Measurements from ENCODE around the gene DRD4.

The DRD4 gene

DNA sequence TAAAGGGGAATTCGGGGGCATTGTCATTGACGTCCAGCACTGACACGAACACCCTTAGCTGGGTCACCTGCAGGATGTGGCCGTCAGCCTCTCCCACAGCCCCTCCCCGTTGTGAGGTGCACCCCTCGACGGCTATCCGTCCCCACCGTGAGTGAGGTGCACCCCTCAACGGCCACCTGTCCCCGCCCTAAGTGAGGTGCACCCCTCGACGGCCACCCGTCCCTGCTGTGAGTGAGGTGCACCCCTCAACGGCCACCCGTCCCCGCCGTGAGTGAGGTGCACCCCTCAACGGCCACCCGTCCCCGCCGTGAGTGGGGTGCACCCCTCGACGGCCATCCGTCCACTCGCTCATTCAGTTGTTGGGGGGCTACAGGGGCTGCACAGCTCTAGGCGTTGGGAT is 15.2 kb upstream of the DRD4 start:
- no peak for DNase-seq (ENCODE audit: low read depth)

DNA sequence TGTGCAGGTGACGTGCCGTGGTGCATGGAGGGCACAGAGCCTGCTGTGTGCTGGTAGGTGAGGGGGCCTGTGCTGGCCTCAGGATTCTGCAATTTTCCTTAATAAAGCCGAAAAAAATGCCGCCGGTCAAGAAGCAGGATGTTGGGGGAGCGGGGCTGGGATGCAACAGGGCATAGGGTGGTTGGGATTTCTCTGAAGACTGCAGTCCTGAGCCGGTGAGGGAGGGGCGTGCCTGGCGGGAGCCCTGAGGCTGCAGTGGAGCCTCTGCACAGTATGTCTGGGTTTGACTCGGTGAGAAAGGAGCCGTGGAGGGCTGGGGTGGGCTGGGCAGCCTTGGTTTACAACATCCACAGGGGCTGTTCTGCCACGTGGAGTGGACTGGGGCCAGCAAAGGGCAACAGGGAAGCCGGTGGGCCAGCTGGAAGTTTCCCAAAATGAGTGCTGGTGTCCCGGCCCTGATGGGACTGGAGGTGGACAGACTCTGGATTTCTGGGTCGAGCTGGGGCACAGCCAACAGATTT is 13.7 kb upstream of the DRD4 start:
- no peak for DNase-seq (ENCODE audit: low read depth)

DNA sequence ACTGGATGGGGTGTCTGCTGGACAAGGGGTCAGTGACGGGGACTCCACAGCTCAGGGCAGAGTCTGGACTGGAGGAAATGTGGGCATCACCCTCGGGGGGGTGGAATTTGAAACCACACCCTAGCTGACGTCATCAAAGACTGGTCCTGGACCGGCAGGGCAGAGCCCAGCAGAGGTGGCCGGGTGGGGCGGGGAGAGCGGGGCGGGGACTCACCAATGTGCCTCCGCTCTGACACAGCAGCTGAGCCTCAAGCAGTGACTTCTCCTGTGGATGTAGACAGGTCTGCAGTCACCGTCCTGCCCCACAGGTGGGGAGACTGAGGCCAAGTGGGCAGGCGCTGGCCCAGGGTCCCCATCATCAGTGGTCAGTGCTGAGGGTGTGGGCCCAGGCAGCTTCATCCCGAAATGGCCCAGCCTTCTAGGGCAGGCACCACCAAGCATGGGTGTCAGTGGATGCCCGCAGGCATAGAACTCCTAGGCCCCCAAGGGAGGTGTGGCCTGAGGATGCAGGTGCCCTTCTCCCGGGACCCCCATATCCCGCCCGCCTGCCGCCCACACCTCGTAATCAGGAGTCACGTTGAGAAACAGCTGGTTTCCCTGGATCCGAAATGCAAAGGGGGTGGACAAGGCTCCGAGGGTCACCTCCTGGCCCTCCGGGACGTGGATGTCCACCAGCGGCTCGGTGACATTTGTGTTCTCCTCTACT is 12.9 kb upstream of the DRD4 start:
- no peak for DNase-seq (ENCODE audit: low read depth)

DNA sequence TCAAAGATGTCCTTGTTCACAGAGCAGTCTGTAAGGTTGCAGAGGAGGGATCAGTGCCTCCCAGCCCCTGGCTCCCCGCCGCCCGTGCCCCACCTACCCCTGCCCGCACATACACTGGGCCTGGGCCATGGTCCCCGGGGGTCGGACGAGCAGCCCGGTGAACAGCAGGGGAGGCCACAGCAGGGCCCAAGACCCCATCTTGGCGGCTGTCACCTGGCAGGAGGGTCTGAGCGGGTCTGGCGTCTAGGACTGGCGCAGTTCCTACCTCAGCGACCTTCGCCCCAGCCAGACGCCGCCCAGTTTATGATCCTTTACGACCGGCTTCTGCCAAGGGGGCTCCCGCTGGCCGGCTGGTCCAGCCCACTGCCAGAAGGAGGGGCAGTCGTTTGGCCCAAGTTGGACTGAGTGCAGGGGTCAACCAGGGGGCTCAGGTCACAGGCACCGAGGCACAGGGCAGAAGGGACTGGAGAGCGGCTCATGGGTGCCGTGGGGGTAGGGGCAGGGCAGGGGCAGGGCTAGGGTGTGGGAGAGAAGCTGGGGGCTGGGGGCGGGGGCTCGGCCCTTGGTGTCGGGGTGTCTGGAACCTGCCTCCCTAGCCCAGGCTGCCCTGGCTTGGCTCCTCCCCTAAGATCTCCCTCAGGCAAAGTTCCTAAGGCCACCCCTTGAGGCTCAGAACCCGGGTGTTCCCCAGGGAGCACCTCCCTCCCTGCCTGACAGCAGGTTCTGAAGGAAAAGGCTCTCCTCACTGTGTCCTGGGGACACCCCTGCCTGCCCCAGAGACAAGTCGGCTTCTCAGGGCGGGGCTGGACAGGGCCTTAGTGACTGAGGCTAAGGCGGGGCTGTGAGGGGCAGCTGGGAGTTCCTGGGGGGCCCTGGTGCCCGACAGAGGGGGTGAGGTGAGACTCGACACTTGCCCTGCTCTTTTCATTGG is 12.1 kb upstream of the DRD4 start, which contains the start of gene CDHR5:
Gene CDHR5, minus strand, starts transcription at position 251 of the 931 bp plus-strand sequence. Its CDS starts 53 bp downstream, at position 198.
- DNase-seq (ENCODE audit: low read depth) = no peak

DNA sequence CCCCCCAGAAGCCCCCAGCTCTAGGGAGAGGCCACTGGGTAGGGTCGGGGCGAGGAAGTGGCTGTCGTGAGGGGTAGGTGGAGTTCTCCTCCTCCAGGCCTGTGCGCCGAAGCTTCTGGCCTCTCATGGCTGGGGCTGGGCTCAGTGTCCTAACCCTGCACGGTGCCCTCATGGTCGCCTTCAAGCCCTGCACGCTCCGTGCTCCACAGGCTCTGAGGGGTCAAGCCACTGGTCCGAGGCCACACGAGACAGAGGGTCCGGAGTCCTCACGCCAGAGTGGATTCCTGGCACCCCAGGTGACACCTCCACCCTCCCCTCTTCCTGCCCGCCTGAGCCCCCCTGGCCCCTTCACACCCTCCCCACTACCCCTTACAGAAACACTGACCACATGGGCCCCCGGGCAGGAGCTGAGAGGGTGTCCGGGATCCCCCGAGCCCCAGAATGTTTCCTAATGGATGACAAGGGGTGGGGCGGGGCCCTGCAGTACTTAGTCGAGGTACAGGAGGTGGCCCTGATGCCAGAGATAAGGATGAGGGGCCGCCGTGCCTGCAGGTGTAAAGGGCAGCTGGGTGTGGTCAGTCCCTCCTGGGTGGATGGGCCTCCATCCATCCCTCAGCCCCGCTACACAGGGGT is 11.3 kb upstream of the DRD4 start:
- DNase-seq (ENCODE audit: low read depth) = no peak

DNA sequence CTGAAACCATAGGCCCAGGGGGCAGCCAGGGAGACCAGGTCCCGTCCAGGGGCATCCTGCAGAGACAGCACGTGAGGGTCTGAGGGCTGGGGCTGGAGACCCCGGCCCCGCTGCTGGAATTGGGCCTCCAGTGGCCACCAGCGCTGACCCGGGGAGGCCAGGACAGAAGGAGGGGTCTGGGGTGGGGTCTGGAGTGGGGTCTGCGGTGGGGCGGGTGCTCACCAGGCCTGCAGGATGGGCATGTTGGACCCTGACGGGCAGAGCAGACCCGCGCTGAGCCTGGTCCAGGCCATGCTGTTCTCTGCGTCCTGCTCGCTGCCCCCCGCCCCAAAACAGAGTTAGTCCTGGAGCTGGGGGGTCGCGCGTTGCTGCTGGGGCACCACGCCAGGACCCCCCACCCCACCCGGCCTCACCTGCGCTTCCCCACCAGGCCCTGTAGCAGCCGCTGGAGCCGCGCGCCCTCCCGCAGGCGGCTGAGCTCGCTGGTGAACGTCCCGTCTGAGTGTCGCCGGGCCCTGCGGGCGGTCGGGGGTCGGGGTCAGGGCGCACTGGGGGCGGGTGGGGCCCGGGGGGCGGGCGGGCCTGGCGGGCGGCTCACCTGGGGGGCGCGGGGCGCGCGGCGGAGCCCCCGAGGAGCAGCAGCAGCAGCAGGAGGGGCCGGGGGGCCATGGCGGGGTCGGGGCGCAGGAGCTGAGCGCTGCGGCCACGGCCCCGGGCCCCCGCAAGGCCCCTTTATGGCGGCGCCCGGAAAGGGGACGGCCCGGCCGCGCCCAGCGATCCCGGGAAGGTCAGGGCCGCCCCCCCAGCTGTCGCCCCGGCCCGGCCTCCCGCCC is 10.4 kb upstream of the DRD4 start, which contains the start of gene SCT:
Gene SCT, minus strand, starts transcription at position 707 of the 833 bp plus-strand sequence. Its CDS starts 38 bp downstream, at position 669.
- no peak for DNase-seq (ENCODE audit: low read depth)

DNA sequence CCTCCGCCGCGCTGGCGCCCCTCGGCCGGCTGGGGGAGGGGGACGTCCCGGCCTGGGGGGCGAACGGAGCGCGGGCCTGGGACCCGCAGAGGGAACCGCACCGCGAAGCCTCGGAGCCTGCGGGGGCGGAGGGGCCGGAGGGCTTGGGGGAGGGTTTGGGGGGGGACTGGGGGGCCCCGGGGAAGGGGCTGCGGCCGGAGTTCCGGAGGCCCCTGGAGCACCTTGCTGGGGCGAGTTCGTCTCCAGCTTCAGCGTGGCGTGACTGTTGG is 9.8 kb upstream of the DRD4 start:
- no peak for DNase-seq (ENCODE audit: low read depth)

DNA sequence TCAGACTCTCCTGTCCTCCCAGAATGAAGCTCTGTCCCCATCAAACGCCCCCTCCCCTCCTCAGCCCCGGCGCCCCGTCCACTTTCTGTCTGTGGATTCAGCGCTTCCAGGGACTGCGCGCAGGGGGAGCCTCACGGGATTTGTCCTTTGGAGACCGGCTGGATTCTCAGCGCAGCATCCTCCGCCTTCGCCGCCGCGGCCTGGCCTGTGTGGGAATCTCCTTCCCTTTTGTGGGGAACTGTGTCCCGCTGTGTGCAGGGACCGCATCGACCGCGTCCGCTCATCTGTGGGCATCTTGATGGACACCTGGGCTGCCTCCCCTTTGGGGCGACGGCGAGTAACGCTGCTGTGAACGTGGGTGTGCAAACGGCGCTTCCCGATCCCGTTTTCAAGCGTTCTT is 9.0 kb upstream of the DRD4 start:
- DNase-seq (ENCODE audit: low read depth) = no peak

DNA sequence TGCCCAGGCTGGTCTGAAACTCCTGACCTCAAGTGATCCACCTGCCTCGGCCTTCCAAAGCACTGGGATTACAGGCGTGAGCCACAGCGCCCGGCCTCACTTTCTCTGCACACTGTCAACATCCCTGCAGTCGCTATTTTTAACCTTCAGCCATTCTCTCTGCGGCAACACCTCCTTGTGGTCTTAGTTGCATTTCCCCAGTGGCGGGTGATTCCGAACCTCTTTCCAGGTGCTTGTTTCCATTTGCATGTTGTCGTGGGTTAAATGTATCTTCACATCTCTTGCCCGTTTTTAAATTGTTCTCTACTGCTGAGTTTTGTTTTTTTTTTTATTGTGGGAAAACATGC is 7.9 kb upstream of the DRD4 start:
- no peak for DNase-seq (ENCODE audit: low read depth)

DNA sequence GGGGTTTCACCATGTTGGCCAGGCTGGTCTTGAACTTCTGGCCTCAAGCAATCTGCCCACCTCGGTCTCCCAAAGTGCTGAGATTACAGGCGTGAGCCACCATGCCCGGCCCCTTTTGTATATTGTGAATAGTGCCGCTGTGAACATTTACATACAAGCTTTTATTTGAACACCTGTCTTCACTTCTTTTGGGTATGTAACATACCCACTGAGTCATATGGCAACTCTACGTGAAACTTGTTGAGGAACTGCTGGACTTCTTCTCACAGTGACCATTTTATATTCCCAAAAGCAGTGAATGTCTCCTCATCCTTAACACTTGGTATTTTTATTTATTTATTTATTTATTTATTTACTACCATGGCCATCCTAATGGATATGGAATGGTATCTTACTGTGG is 6.2 kb upstream of the DRD4 start:
- no peak for DNase-seq (ENCODE audit: low read depth)

DNA sequence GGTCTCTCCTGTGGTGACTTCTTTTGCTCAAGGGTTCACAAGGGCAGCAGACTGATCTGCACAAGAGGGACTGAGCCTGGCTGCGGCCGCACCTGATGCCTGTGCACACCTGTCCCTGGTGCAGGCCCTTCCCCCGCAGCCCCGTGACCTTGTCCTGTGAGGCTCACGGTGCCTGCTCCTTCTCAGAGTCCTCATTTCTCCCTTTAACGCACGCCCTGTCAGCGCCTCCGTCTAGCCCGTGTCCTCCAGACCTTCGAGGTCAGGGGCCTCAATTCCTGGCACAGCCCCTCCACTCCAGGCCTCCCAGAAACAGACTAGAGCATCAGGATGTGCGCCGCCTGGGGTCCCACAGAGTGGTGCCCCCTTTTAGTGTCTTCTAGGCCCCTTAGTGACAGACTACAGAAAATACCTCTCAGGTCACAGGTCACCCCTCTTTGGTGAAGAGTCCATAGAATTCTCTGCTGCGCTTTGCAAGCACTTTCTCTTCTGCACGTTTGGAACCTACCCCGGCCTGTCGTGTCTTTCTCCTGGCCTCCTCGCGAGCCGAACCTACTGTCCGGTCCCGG is 1.0 kb upstream of the DRD4 start:
- DNase-seq (ENCODE audit: low read depth) = no peak

DNA sequence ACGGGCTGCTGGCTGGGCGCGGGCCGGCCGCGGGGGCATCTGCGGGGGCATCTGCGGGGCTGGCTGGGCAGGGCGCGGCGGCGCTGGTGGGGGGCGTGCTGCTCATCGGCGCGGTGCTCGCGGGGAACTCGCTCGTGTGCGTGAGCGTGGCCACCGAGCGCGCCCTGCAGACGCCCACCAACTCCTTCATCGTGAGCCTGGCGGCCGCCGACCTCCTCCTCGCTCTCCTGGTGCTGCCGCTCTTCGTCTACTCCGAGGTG is 194 bp downstream of the DRD4 start:
- no peak for DNase-seq (ENCODE audit: low read depth)

DNA sequence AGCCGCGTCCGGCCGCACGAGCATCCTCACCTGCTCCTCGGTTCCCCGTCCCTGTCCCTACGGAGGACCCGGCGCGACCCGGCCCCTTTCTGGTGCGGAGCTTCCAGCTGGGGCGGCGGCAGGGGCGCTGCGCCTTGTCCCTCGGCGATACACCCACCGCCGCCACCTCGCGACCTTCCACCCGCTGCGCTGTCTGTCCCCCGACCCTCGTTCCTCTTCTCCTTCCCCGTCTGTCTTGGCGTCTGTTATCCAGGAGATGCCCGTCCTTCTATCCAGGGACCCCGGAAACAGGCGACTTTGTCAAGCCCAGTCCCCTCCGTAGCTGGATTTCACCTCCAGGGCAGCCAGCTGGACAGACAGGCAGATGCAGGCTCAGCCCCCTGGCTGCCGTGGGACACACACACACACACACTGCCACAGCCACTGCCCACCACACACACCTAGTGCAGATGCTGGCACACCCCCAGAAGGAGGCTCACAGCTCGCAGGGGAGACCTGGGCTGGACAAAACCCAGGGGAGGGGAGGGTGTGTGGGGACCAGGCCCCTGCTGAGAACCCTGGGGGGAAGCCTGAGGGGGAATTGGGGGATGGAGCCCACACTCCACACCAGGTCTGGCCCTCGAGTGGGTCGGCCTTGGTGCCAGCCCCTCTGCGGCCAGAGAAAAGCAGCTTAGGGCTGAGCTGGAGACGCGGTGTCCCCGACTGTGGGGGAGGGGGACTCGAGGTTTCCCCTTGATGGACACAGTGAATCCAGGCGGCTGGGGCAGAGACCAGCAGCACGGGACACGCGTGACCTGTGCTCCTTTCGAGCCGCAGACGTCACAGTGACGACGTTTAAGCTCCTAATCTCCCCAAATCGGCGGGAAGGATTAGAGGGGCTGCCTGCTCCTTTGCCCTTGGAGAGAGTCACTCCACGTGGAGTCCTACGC is 788 bp downstream of the DRD4 start:
- no peak for DNase-seq (ENCODE audit: low read depth)

DNA sequence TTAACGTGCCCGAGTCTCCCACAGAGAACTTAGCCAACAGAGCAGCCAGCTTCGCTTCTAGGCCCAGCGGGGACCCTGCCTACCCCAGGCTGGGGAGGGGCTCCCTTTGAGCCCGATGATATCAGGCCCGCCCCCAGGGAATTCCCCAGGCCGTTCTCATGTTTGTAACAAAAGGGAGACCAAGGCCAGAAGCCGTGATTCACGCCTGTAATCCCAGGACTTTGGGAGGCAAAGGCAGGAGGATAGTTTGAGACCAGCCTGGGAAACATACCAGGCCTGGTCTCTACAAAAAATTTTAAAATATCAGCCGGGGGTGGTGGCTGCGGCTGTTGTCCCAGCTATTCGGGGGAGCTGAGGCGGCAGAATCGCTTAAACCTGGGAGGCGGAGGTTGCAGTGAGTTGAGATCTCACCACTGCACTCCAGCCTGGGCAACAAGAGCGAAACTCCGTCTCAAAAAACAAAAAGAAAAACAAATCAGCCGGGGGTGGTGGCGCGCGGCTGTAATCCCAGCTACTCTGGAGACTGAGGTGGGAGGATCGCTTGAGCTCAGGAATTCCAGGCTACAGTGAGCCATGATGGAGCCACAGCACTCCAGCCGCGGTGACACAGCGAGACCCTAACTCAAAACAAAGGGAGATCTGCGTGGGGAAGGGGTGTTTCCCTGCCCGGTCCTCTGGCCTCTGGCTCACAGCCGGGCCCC is 1.7 kb downstream of the DRD4 start:
- no peak for DNase-seq (ENCODE audit: low read depth)

DNA sequence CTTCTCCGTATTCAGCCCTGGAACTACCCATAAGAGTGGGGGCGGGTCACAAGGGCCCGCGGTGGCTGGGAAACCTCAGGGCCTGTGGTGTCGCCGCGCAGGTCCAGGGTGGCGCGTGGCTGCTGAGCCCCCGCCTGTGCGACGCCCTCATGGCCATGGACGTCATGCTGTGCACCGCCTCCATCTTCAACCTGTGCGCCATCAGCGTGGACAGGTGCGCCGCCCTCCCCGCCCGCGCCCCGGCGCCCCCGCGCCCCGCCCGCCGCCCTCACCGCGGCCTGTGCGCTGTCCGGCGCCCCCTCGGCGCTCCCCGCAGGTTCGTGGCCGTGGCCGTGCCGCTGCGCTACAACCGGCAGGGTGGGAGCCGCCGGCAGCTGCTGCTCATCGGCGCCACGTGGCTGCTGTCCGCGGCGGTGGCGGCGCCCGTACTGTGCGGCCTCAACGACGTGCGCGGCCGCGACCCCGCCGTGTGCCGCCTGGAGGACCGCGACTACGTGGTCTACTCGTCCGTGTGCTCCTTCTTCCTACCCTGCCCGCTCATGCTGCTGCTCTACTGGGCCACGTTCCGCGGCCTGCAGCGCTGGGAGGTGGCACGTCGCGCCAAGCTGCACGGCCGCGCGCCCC is 2.4 kb downstream of the DRD4 start:
- no peak for DNase-seq (ENCODE audit: low read depth)

DNA sequence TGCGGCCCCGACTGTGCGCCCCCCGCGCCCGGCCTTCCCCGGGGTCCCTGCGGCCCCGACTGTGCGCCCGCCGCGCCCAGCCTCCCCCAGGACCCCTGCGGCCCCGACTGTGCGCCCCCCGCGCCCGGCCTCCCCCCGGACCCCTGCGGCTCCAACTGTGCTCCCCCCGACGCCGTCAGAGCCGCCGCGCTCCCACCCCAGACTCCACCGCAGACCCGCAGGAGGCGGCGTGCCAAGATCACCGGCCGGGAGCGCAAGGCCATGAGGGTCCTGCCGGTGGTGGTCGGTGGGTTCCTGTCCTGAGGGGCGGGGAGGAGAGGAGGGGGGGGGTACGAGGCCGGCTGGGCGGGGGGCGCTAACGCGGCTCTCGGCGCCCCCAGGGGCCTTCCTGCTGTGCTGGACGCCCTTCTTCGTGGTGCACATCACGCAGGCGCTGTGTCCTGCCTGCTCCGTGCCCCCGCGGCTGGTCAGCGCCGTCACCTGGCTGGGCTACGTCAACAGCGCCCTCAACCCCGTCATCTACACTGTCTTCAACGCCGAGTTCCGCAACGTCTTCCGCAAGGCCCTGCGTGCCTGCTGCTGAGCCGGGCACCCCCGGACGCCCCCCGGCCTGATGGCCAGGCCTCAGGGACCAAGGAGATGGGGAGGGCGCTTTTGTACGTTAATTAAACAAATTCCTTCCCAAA is 3.1 kb downstream of the DRD4 start:
- no peak for DNase-seq (ENCODE audit: low read depth)

DNA sequence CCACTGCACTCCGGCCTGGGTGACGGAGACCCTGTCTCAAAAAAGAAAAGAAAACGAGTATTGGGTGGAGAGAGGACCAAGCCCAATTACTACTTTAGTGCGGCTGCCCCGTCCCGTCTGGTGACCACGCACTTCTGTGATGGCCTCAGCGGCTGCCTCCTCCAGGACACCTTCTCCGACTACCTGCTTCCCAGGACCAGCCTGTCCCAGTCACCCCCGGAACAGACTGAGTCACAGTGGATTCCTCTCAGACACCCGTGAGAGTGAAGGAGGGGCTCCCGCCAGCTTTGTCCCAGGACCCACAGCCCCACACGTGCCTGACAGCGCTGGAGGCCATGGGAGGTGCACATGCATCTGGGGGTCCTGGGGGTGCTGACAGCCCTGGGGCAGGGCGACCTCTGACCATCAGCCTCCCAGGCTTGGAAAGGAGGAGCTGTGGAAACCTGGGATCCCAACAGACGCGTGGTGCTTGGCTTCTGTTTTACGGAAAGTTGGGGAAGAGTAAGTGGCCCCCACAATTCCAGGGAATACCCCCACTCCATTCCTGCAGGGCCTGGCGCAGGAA is 4.8 kb downstream of the DRD4 start:
- DNase-seq (ENCODE audit: low read depth) = no peak

DNA sequence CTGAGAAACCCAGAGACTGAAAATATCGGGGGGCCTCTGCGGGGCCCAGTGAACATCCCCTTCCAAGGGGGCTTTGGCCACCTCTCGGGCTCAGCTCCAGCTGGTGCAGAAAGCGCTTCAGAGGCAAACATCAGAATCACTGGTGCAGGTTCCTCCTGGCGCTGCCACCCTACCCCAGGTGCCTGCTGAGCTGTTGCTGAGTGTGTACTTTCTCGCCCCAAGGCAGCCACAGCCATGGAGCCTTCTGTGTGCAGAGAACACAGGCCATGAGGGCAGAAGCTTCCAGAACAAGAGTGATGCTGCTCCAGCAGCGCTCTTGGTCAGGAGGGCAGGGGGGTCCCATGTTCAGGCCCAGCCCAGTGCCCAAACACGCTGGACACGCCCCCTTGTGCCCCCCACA is 6.3 kb downstream of the DRD4 start:
- DNase-seq (ENCODE audit: low read depth) = no peak

Measured in stimulated activated CD8-positive, alpha-beta memory T cell treated with anti-CD3 and anti-CD28 coated beads, Interleukin-15, amount 100 ng/mL, for 1 hour (primary cell).